Smooth muscle cell (in vitro differentiated cells): ENCODE measurements around the gene TMEM72. TPM values are rescaled to one million over a fixed set of nuclear protein-coding genes. Genes with fewer than 3 reads are reported as not detected.

ENCODE experiments used
- DNase-seq: peaks from one replicate; lab custom pipeline; 2025; ENCODE audit not compliant: unreplicated experiment; lab: John Stamatoyannopoulos, UW
- H2AFZ ChIP-seq: fragments of 200-600 bp; sonication (generic); 2 replicates; pipeline ENCODE4 v1.6.0; 2016; ENCODE audit warnings: antibody characterized with exemption, low read depth, mild to moderate bottlenecking
- H3F3A ChIP-seq: fragments of 200-600 bp; sonication (generic); 2 replicates; pipeline ENCODE4 v1.6.0; 2017; ENCODE audit warnings: antibody characterized with exemption, low read depth
- H3K27ac ChIP-seq: fragments of 200-600 bp; sonication (generic); 2 replicates; pipeline ENCODE4 v1.5.1; 2016; ENCODE audit warnings: low read depth, mild to moderate bottlenecking
- H3K27me3 ChIP-seq: fragments of 200-600 bp; sonication (generic); 2 replicates; pipeline ENCODE4 v1.6.1; 2016; ENCODE audit warnings: low read depth, mild to moderate bottlenecking
- H3K36me3 ChIP-seq: fragments of 200-600 bp; sonication (generic); 2 replicates; pipeline ENCODE4 v1.5.1; 2016; ENCODE audit warnings: low read depth
- H3K4me1 ChIP-seq: fragments of 200-600 bp; sonication (generic); 2 replicates; pipeline ENCODE4 v1.5.1; 2016; ENCODE audit warnings: low read depth
- H3K4me2 ChIP-seq: fragments of 200-600 bp; sonication (generic); 2 replicates; pipeline ENCODE4 v1.6.0; 2016; ENCODE audit warnings: mild to moderate bottlenecking
- H3K4me3 ChIP-seq: fragments of 200-600 bp; sonication (generic); 2 replicates; pipeline ENCODE4 v1.5.1; 2016; ENCODE audit warnings: mild to moderate bottlenecking
- H3K79me2 ChIP-seq: fragments of 200-600 bp; sonication (generic); 2 replicates; pipeline ENCODE4 v1.6.0; 2016; ENCODE audit warnings: low read depth, mild to moderate bottlenecking
- H3K9ac ChIP-seq: fragments of 200-600 bp; sonication (generic); 2 replicates; pipeline ENCODE4 v1.6.0; 2016; ENCODE audit warnings: low read depth
- H3K9me3 ChIP-seq: fragments of 200-600 bp; sonication (generic); replicated peaks from 2 replicates; pipeline ENCODE4 v1.5.1; 2016; ENCODE audit warnings: low read depth
- H4K20me1 ChIP-seq: fragments of 200-600 bp; sonication (generic); 2 replicates; pipeline ENCODE4 v1.6.0; 2016; ENCODE audit warnings: low read depth
- CTCF ChIP-seq: fragments of 200-600 bp; sonication (generic); IDR thresholded peaks from 2 replicates; pipeline ENCODE4 v1.5.1; 2017; ENCODE audit warnings: borderline replicate concordance, mild to moderate bottlenecking, antibody characterized with exemption; ENCODE audit not compliant: insufficient read depth, poor library complexity, severe bottlenecking
- WGBS: methylation state at CpG from one replicate; pipeline ENCODE4 v1.1.7; 2016; ENCODE audit warnings: low lambda C conversion rate; 5-methylcytosine and 5-hydroxymethylcytosine counted together
- polyA plus RNA-seq: library from polyadenylated mRNA; unstranded; fragments of >200 nt; fragmentation: Nextera tagmentation; extraction: Ambion mirVana; gene quantifications from 2 replicates; pipeline ENCODE4 v1.2.1, GENCODE V29; 2016
- total RNA-seq: library from RNA; depleted of rRNA; stranded (reverse); fragments of >200 nt; gene quantifications from 2 replicates; pipeline ENCODE4 v1.2.3, GENCODE V29; 2014

Gene TMEM72
- total and polyA plus RNA-seq, 2 experiments from 2014 or later: not detected

GRCh38 chr10:44939691-44940401 is 28.7 kb downstream of the TMEM72 start:
- Histone ChIP-seq H3K36me3 (no peaks in the 10 kb centered on the region), H3K9ac (no peak overlapping the region), H3K4me3 (no peak overlapping the region), H3K9me3 (peaks cover 8% of the 10 kb centered on the region), H3K79me2 (no peaks in the 10 kb centered on the region), H3F3A (no peaks in the 10 kb centered on the region), H3K4me1 (no peaks in the 10 kb centered on the region), H3K4me2 (no peak overlapping the region), H3K27me3 (no peaks in the 10 kb centered on the region), H3K27ac (no peak overlapping the region), H2AFZ (no peak overlapping the region), H4K20me1 (no peaks in the 10 kb centered on the region)
- 90% methylated on average over 7 of the region's 7 CpGs for WGBS
- TF ChIP-seq CTCF: no peak
- no peak for DNase-seq

DNA sequence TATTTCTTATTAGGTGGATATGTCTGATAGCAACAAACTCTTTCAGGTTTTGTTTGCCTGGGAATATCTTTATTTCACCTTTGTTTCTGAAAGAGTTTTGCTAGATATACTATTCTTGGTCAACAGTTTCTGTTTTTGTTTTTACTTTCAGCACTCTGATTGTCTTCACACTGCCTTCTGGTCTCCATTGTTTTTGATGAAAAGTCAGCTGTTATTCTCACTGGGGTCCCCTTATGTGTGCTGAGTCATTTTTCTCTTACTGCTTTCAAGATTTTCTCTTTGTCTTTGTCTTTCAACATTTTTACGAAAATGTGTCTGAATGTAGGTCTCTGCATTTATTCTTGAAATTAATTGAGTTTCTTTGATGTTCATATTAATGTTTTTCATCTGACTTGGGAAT is 33.2 kb downstream of the TMEM72 start:
- Histone ChIP-seq H3K79me2 (no peaks in the 10 kb centered on the region), H3K4me2 (no peak overlapping the region), H4K20me1 (no peaks in the 10 kb centered on the region), H3K36me3 (no peaks in the 10 kb centered on the region), H3K4me1 (no peaks in the 10 kb centered on the region), H3K27me3 (no peaks in the 10 kb centered on the region), H3K27ac (no peak overlapping the region), H2AFZ (no peak overlapping the region), H3K9me3 (peaks cover 8% of the 10 kb centered on the region), H3K4me3 (no peak overlapping the region), H3F3A (no peaks in the 10 kb centered on the region), H3K9ac (no peak overlapping the region)
- WGBS: 48% methylated on average over 1 of the region's 1 CpG
- TF ChIP-seq CTCF: no peak
- DNase-seq: no peak

DNA sequence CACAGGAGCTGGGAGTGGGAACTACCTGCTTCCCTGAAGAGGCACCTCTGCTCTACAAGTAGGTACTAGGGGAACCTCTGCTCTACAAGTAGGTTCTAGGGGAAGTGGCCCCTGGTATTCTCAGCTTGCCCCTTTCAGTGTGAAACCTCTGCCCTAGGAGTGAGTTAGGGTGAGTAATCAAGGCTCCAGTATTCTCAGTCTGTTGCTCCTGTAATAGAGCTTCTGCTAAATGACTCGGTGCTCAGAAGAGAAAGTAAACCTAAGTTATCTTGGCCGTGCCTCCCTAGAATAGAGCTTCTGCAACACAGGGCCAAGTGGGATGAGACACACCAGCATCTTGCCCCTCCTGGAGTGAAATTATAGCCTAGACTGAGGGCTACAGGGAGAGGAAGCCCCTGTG is 35.1 kb downstream of the TMEM72 start:
- no peak overlapping the region for H3K27ac ChIP-seq
- H3K36me3 ChIP-seq: no peaks in the 10 kb centered on the region
- H3K79me2 ChIP-seq: no peaks in the 10 kb centered on the region
- no peaks in the 10 kb centered on the region for H4K20me1 ChIP-seq
- H2AFZ ChIP-seq: no peak overlapping the region
- no peak for DNase-seq
- H3K4me3 ChIP-seq: no peak overlapping the region
- H3K4me2 ChIP-seq: no peak overlapping the region
- H3K4me1 ChIP-seq: no peaks in the 10 kb centered on the region
- H3K9ac ChIP-seq: no peak overlapping the region
- 71% methylated on average over 2 of the region's 2 CpGs for WGBS
- H3K27me3 ChIP-seq: no peaks in the 10 kb centered on the region
- no peaks in the 10 kb centered on the region for H3F3A ChIP-seq
- peaks cover 8% of the 10 kb centered on the region for H3K9me3 ChIP-seq
- no peak for TF ChIP-seq CTCF
